OCI-LY7 (cell line): ENCODE results near the gene ANKRD39. TPM values are rescaled to one million over a fixed set of nuclear protein-coding genes. Genes with fewer than 3 reads are reported as not detected.

Source experiments
- BruUV-seq: library from RNA; stranded (reverse); fragments of 400-500 nt; replicated peaks from 2 replicates; lab custom pipeline; 2021; lab: Mats Ljungman, UMichigan
- CTCF ChIA-PET: fragments of 300-600 bp; sonication (Branson Sonifier 250); formaldehyde crosslinking; loops from one replicate; lab custom pipeline; 2022; ENCODE audit warnings: antibody characterized with exemption; ENCODE audit not compliant: unreplicated experiment; lab: Charles Lee
- POLR2A ChIA-PET: fragments of 300-600 bp; sonication (Branson Sonifier 250); formaldehyde crosslinking; loops from one replicate; lab custom pipeline; 2022; ENCODE audit warnings: antibody characterized with exemption; lab: Charles Lee
- DNase-seq: peaks from one replicate; pipeline ENCODE4 v3.0.0-alpha.2; 2015; ENCODE audit warnings: low spot score
- H2AFZ ChIP-seq: fragments of 200-600 bp; sonication (generic), shearing (Covaris generic); 2 replicates; pipeline ENCODE4 v1.6.1; 2014; ENCODE audit warnings: mild to moderate bottlenecking, antibody characterized with exemption, low read length, moderate library complexity
- H3K27ac ChIP-seq: fragments of 200-600 bp; sonication (generic); 2 replicates; pipeline ENCODE4 v1.5.1; 2014; ENCODE audit warnings: mixed run types, low read depth, mild to moderate bottlenecking, moderate library complexity, low read length, inconsistent platforms; ENCODE audit not compliant: poor library complexity, severe bottlenecking
- H3K36me3 ChIP-seq: fragments of 200-600 bp; sonication (generic); 2 replicates; pipeline ENCODE4 v1.6.1; 2014; ENCODE audit warnings: mild to moderate bottlenecking, antibody characterized with exemption, low read length, moderate library complexity, mixed read lengths; ENCODE audit not compliant: insufficient read depth
- H3K4me1 ChIP-seq: fragments of 200-600 bp; sonication (generic); 2 replicates; pipeline ENCODE4 v1.5.1; 2014; ENCODE audit warnings: mild to moderate bottlenecking, low read length; ENCODE audit not compliant: insufficient read depth, poor library complexity, severe bottlenecking
- H3K4me2 ChIP-seq: fragments of 200-600 bp; sonication (generic); 2 replicates; pipeline ENCODE4 v1.6.1; 2014; ENCODE audit warnings: mild to moderate bottlenecking, low read length
- H3K4me3 ChIP-seq: fragments of 200-600 bp; sonication (generic); 2 replicates; pipeline ENCODE4 v1.5.1; 2014; ENCODE audit warnings: mild to moderate bottlenecking, low read depth, low read length; ENCODE audit not compliant: poor library complexity, severe bottlenecking
- H3K79me2 ChIP-seq: fragments of 200-600 bp; sonication (generic); 2 replicates; pipeline ENCODE4 v1.6.1; 2016; ENCODE audit warnings: low read depth, mild to moderate bottlenecking, low read length, moderate library complexity, mixed read lengths; ENCODE audit not compliant: insufficient read depth
- H3K9me2 ChIP-seq: fragments of 200-600 bp; sonication (generic); 2 replicates; pipeline ENCODE4 v1.6.1; 2016; ENCODE audit warnings: mild to moderate bottlenecking, low read length, mixed read lengths; ENCODE audit not compliant: insufficient read depth
- H3K9me3 ChIP-seq: fragments of 200-600 bp; sonication (generic); 2 replicates; pipeline ENCODE4 v1.6.1; 2014; ENCODE audit warnings: mild to moderate bottlenecking, mixed run types, low read length, mixed read lengths
- H4K20me1 ChIP-seq: fragments of 200-600 bp; sonication (generic); 2 replicates; pipeline ENCODE4 v1.6.1; 2014; ENCODE audit warnings: mild to moderate bottlenecking, antibody characterized with exemption, low read length, moderate library complexity, mixed read lengths; ENCODE audit not compliant: insufficient read depth
- EZH2phosphoT487 ChIP-seq: fragments of 200-600 bp; sonication (generic); IDR thresholded peaks from 2 replicates; pipeline ENCODE4 v1.6.1; 2018; ENCODE audit warnings: low read depth, borderline replicate concordance, mild to moderate bottlenecking, mixed run types, antibody characterized with exemption, low read length, moderate library complexity, mixed read lengths
- intact Hi-C: fragments of 100-400 bp; cut with micrococcal nuclease; formaldehyde crosslinking; loops from one replicate; pipeline ENCODE4 v1.10.0; 2022; ENCODE audit not compliant: unreplicated experiment
- total RNA-seq, 2 experiments: library from RNA; depleted of rRNA in 1 of 2; stranded (reverse); fragments of >200 nt in 1 of 2; shearing (Covaris generic) in 1 of 2; gene quantifications; 2 replicates each; pipeline ENCODE4 v1.2.3, GENCODE V29; 2014 to 2022
- TF ChIP-seq, protein P1 (sequence below): fragments of 200-600 bp; sonication (generic); conservative IDR thresholded peaks from 2 replicates; pipeline ENCODE4 v1.5.1; 2014; ENCODE audit warnings: mild to moderate bottlenecking, antibody characterized with exemption, low read length, moderate library complexity, mixed read lengths

ANKRD39 gene
- total RNA-seq, 2 experiments from 2014 or later: 22.2 to 24.1 TPM

DNA sequence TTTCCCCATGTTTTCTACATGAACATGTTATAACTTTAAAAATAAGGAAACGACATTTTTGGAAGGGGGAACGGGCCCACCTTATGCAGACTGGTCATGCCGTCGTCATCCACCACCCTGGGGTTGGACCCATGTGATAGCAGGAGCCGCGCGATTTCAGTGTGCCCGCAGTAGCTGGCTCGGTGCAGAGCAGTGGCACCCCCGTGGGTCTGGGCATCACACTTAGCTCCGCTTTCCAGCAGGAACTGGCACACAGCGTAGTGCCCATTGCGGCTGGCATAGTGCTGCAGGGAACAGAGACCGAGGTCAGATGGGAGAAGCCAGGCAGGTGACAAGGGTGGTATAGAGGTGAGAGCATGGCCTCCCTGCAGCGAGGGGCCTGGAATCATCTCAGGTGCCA is 4.5 kb downstream of the ANKRD39 start:
- no peak for DNase-seq
- POLR2A ChIA-PET: interaction anchor here (0.7 kb wide), 1 partner anchor 251 kb away, joined by 3 read pairs; no protein-coding TSS in a partner anchor
- intact Hi-C loops: no loop called here

DNA sequence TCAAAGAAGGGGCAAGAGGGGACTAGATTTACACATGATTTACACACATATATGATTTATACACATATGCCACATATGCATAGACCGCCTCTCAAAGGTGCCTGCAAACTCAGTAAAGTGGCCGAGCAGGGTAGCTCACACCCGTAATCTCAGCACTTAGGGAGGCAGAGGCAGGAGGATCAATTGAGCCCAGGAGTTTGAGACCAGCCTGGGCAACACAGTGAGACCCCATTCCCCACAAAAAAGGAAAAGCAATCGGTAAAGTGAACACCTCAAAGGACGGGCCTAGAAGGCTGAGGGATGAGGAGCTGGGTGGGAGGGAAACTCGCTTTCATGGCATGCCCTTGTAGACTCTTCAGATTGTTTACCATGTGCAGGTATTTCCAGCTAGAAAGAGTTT is 5.1 kb downstream of the ANKRD39 start:
- no peaks in the 10 kb centered on the region for H3K9me2 ChIP-seq
- no peak overlapping the region for H2AFZ ChIP-seq
- TF ChIP-seq, protein P1, sequence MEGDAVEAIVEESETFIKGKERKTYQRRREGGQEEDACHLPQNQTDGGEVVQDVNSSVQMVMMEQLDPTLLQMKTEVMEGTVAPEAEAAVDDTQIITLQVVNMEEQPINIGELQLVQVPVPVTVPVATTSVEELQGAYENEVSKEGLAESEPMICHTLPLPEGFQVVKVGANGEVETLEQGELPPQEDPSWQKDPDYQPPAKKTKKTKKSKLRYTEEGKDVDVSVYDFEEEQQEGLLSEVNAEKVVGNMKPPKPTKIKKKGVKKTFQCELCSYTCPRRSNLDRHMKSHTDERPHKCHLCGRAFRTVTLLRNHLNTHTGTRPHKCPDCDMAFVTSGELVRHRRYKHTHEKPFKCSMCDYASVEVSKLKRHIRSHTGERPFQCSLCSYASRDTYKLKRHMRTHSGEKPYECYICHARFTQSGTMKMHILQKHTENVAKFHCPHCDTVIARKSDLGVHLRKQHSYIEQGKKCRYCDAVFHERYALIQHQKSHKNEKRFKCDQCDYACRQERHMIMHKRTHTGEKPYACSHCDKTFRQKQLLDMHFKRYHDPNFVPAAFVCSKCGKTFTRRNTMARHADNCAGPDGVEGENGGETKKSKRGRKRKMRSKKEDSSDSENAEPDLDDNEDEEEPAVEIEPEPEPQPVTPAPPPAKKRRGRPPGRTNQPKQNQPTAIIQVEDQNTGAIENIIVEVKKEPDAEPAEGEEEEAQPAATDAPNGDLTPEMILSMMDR: no peak
- no peak for TF ChIP-seq EZH2phosphoT487
- ChIA-PET POLR2A (interaction anchor here (0.6 to 0.7 kb wide), 2 partner anchors 98 to 237 kb away, joined by 3 to 5 read pairs; no protein-coding TSS in a partner anchor), CTCF (interaction anchor here (1.1 kb wide), 1 partner anchor 88 kb away, joined by 3 read pairs; no protein-coding TSS in a partner anchor)
- H4K20me1 ChIP-seq: no peaks in the 10 kb centered on the region
- DNase-seq: no peak
- intact Hi-C loops: no loop called here
- no peak overlapping the region for H3K4me3 ChIP-seq
- peaks cover 8% of the 10 kb centered on the region for H3K4me1 ChIP-seq
- no TSS peak for BruUV-seq
- H3K9me3 ChIP-seq: no peaks in the 10 kb centered on the region
- H3K36me3 ChIP-seq: peaks cover 46% of the 10 kb centered on the region
- H3K79me2 ChIP-seq: peaks cover 12% of the 10 kb centered on the region; the same call in 1 of the 2 replicates
- no peak overlapping the region for H3K27ac ChIP-seq
- H3K4me2 ChIP-seq: no peak overlapping the region

More for the DNA sequence above, 4.5 kb downstream of the ANKRD39 start:
- Histone ChIP-seq H3K4me1 (peaks cover 9% of the 10 kb centered on the region), H3K36me3 (peaks cover 42% of the 10 kb centered on the region), H3K9me3 (no peaks in the 10 kb centered on the region), H3K79me2 (peaks cover 12% of the 10 kb centered on the region; the same call in 1 of the 2 replicates), H4K20me1 (no peaks in the 10 kb centered on the region), H3K9me2 (no peaks in the 10 kb centered on the region), H2AFZ (no peak overlapping the region), H3K4me3 (no peak overlapping the region), H3K27ac (no peak overlapping the region), H3K4me2 (no peak overlapping the region)
- no TSS peak for BruUV-seq
- no peak for TF ChIP-seq EZH2phosphoT487
- TF ChIP-seq, protein P1: no peak
- CTCF ChIA-PET: interaction anchor here (1.1 kb wide), 1 partner anchor 89 kb away, joined by 3 read pairs; no protein-coding TSS in a partner anchor

DNA sequence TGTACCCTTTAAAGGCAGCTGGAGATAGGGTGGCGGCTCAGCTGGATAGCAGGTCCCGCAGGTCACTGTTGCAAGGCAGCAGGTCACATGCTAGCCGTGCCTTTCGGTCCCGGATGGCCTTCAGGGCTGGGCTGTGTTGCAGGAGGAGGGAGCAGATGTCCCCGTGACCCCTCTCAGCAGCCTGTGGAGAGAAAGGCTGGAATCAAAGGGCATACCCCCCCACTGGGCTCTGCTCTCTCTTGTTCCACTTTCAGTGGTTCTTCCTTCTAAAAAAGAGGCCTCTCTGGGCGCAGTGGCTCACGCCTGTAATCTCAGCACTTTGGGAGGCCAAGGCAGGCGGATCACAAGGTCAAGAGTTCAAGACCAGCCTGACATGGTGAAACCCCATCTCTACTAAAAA is 9.6 kb downstream of the ANKRD39 start:
- TF ChIP-seq, protein P1: no peak
- no peak for TF ChIP-seq EZH2phosphoT487
- no peak overlapping the region for H2AFZ ChIP-seq
- no peaks in the 10 kb centered on the region for H3K79me2 ChIP-seq
- H3K27ac ChIP-seq: no peak overlapping the region
- POLR2A ChIA-PET: no interaction called here
- CTCF ChIA-PET: no interaction called here
- H3K4me1 ChIP-seq: no peaks in the 10 kb centered on the region
- DNase-seq: no peak
- no TSS peak for BruUV-seq
- intact Hi-C loops: no loop called here
- H3K9me2 ChIP-seq: no peaks in the 10 kb centered on the region
- H3K4me3 ChIP-seq: no peak overlapping the region
- no peak overlapping the region for H3K4me2 ChIP-seq
- no peaks in the 10 kb centered on the region for H3K9me3 ChIP-seq
- H4K20me1 ChIP-seq: no peaks in the 10 kb centered on the region
- H3K36me3 ChIP-seq: peaks cover 48% of the 10 kb centered on the region
